NCI-H1417 treated with DMSO at 0.1 percent for 48 hours (cell line): Measurements from ENCODE around the gene C1QTNF9.
"Not testable (repeated sequence)": the region's sequence is repeated elsewhere in the genome, so short reads cannot be mapped to it uniquely, and the experiment has no call there.

Source experiments
- DNase-seq: peaks from one replicate; lab custom pipeline; 2025; lab: John Stamatoyannopoulos, UW

The C1QTNF9 gene, protein sequence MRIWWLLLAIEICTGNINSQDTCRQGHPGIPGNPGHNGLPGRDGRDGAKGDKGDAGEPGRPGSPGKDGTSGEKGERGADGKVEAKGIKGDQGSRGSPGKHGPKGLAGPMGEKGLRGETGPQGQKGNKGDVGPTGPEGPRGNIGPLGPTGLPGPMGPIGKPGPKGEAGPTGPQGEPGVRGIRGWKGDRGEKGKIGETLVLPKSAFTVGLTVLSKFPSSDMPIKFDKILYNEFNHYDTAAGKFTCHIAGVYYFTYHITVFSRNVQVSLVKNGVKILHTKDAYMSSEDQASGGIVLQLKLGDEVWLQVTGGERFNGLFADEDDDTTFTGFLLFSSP

DNA sequence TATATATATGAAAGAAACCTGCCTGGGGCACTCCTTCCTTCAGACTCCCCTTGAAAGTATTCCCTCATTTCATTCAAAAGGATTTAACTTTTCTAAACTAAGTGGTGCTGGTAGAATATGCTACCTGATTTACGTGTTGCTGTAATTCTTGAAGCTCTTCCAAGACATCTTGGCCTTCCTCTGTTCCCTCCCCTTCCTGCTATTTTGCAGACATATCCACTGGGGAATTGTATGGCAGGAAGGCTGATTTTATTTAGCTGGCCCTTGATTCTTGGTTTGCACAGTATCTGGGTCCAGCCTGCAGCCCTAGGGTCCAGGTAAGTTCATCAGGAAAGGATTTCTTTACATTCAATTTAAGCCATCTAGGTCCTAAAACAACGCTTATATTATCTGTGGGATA, at the start of gene C1QTNF9:
C1QTNF9 (plus strand) TSS at position 281 of the 400 bp plus-strand sequence. CDS start 6,424 bp downstream, outside the sequence.
- DNase-seq: not testable (repeated sequence)

DNA sequence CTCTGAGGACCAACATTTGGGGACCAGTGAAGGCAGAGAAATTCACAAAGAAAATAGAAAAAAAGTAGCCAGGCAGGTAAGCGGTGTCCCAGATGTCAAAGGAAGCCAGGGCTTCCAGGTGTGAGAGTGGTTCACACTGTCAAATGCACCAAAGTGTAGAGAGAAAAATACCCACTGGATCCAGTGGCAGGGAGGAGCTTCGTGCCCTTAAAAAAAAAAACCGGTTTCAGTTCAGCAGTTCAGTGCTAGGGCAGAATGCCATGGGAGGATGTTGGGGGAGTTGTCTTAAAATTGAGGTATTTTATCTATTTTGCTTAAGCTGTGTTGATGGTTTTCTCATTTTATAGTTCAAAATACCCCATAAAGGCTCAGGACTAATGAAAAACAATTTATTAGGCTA, 47.8 kb upstream of the C1QTNF9 start:
- DNase-seq: no peak

GRCh38 chr13:24263632-24264031, 45.7 kb upstream of the C1QTNF9 start:
- no peak for DNase-seq

DNA sequence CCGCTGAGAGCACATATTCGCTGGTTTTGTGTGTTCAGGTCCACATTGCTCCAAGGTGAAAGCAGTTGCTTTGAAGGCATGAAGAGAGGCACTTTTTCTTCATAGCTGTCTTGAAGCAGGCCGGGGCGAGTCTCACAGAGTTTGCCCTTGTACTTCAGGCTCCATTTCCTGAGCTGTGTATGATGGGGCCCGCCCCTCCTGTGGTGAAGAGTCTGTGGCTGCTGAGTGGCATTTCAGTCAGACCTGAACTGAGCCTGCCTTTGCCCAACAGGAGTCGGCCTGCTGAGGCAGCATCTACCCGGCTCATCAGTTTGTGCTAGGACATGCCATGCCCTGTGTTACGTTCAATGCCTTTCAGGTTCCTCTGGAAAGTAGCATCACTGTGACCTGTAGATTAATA, 44.4 kb upstream of the C1QTNF9 start:
- DNase-seq: no peak

GRCh38 chr13:24265453-24265852, 43.9 kb upstream of the C1QTNF9 start:
- DNase-seq: no peak

GRCh38 chr13:24267274-24267673, 42.1 kb upstream of the C1QTNF9 start:
- DNase-seq: no peak

- DNase-seq: no peak
These were observed 41.6 kb upstream of the C1QTNF9 start for GRCh38 chr13:24267801-24268200.

DNA sequence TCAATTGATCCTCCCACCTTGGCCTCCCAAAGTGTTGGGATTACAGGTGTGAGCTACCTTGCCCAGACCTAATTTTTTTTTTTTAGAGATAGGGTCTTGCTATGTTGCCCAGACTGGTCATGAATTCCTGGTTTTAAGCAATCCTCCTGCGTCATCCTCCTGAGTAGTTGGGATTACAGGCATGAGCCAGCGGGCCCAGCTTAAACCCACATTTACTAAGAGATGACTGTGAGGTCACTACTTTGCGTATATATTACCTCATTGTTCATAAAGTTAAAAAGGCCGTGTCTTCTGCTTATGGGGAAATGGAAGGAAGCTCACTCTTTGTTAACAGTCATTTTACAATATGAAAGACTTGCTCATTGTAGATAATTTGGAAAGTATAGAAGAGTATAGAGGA, 39.6 kb upstream of the C1QTNF9 start:
- DNase-seq: no peak

GRCh38 chr13:24270639-24271141, 38.7 kb upstream of the C1QTNF9 start:
- DNase-seq: no peak

GRCh38 chr13:24271231-24271600, 38.2 kb upstream of the C1QTNF9 start:
- no peak for DNase-seq

DNA sequence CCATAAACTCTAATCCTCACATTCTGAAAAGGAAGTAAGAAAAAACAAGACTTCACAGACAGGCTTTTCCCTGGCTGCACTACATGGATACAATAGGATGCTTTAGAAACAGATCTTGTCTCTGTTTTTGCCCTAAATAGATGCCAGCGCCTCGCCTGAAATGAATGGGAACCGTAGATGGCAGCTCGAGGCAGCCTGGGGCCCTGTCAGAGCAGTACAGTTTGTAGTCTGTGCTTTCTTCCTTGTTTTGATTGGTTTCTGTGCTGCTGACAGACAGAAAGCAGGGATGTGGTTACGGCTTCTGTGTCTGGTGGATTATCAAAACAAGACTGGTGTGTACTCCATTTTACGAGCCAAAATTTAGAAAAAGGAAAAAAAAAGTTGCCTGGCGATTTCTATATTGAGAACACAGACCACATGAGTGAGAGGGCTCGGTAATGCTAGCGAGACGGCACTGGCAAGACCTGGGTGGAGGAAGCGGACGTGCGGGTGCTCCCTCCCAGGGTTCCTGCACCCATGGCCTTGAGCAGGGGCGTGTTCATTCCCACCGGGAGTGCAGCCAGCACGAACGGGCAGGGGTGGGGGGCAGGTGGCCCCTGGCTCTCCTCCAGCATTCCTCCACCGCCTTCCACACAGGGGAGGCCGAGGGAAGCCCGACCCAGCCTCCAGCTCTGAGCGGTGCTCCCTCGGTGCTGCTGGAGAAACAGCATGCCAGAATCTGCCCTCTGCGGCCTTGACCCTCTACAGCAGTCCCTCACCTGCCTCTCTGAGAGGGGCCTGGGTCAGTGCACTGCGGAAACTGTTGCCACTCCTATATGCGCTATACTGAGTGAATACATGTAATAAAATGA, 37.6 kb upstream of the C1QTNF9 start:
- DNase-seq: no peak

DNA sequence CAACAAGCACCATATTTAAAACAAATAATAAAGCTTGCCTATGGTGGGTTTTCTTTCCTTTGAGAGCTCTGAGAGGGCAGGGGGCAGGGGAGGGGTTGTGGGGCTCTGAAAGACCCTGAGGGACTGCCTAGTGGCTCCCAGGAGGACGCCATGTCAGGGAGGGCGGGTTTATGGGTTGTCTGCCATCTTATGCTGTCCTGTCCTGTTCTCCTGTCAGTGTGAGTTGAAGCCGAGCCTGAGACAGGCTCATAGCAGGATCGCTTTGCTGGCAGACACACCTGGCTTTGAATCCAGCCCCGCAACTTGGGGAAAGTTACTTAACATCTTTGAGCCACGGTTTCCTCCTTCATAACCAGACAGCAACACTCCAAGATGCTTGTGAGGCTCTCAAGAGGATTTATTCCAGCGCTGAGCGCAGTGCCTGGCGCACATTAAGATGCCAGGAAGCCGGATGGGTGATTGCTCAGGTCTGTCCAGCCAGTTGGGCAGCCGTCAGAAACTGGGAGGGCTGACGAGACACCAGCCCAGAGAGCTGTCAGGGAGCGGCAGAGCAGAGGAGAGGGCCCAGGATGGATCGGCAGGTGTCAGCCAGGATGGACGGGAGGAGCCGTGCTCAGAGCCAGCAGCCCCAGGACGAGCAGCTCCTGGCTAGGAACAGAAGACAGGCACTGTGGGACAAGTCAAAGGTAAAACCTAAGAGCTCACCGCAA, 36.8 kb upstream of the C1QTNF9 start:
- DNase-seq: no peak

DNA sequence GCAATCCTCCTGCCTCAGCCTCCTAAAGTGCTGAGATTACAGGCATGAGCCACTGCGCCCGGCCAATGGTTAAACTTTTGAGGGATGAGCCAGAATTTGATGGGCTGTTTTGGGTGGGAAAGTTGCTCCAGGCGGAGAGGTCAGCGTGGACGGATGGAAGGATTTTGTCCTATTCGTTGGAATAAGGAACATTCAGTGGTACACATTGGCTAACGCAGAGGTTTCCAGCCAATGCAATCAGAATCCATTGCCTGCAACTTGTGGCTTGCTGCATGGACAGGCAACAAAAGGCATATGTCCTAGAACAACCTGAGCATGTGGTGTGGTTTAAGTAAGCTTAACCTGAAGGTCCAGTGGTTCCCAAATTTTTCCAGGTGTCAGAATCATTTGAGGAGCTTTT, 35.5 kb upstream of the C1QTNF9 start:
- DNase-seq: no peak

DNA sequence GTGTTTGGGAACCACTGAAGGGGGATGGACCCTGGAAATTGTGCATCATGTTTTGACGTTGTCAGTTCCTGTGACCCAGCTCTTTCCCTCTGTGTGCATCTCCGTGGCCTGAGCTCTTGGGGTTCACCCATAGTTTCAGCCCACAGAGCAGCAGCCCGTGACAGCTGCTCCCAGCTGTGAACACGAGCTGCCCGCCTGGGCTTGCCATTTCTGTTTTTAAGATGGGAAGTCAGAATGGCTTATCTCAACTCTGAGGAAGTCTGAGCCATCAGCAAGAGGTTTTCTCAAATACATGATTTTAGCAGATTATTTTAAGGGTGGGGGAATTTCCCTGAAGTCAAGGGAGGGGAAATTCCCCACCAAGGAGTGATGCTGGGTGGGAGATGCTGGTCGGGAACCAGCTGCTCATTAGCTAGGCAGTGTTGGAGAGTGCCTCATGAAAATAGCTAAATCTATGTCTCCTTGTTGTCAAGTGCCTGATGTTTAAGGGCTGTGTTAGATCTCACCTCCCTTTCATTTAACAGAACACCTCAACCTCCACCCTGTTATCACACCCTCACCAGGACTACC, 34.8 kb upstream of the C1QTNF9 start:
- no peak for DNase-seq

DNA sequence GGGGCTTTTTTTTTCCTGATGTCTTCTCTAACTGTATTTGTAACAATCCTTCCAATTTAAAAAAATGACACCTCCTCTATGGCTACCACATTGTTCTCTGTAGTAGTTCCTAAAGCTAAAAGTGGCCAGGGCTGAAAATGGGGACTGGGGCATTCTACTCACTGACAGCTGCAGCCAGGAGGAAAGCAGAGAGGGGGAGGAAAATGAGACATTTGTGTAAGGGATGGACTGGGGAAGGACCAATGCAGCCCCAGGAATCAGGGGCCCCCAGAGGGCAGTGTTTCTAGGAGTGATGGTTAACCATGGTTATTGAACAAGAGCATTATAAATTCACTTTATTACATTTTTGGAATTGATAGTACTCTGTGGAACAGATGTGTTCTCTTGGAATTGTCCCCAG, 34.3 kb upstream of the C1QTNF9 start:
- no peak for DNase-seq

DNA sequence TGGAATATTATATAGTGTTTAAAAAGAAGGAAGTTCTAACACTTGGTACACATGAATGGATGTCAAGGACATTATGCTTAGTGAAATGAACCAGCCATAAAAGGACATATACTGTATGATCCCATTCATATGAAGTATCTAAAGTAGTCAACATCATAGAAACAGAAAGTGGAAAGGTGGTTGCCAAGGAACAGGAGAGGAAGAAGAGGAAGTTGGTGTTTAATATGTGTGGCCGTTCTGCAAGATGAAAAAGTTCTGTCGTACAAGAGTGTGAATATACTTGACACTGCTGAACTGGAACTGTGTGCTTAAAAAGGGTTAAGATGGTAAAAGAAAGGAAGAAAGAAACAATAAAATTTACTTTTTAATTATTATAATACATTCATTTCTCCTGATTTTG, 33.1 kb upstream of the C1QTNF9 start:
- no peak for DNase-seq

GRCh38 chr13:24276861-24277260, 32.5 kb upstream of the C1QTNF9 start:
- no peak for DNase-seq

DNA sequence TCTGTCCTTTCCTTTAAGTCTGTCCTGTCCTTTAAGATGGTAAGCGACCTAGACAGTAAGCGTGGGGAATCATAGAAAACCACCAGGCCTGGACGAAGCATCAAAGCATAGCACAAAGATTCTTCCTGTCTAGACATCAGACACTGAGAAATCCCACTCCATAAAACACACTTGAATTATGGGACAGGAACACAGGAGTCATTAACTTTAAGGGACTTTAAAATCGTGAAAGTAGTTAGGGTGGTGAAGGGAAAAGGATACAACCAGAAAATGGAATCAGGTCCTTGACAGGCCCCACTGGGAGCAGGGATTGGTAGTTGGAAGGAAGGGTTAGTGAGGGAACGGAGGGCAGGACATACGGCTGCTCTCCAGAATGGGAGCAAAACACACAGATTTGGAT, 31.6 kb upstream of the C1QTNF9 start:
- DNase-seq: no peak

DNA sequence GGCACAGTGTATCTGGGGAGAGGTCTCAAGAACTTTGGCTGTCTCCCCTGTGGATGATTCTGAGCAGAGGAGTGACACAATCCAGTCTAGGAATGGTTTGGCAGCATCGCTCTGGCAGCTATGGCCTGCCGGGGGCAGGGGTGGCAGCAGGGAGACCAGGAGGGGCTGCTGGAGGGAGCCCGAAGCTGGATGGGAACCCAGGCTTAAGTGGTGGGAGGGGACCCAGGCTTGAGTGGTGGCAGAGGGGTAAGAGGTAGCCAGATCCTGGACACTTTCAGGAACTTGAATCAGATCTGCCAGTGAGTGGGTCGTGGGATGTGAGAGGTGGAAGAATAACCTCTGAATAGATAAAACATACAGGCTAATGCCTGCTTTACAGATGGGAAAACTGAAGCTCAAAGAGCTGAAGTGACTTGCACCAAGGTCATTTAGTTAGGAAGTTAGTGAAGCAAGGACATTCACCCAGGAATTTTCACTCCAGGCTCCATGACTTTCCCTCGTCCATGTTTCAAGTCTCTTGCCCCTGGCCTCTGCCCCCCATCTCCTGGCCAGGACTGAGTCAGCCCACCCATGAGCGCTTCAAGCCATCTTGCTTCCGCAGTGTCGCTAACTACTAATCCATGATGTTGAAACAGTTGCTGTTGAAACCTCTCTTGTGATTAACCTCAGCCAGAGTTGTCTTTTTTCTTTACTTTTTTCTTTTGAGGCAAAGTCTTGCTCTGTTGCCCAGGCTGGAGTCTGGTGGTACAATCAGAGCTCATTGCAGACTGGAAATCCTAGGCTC, 29.9 kb upstream of the C1QTNF9 start:
- no peak for DNase-seq

- DNase-seq: no peak
These were observed 28.7 kb upstream of the C1QTNF9 start for GRCh38 chr13:24280720-24281119.
